ENCODE data around the gene DPY30.

DNA sequence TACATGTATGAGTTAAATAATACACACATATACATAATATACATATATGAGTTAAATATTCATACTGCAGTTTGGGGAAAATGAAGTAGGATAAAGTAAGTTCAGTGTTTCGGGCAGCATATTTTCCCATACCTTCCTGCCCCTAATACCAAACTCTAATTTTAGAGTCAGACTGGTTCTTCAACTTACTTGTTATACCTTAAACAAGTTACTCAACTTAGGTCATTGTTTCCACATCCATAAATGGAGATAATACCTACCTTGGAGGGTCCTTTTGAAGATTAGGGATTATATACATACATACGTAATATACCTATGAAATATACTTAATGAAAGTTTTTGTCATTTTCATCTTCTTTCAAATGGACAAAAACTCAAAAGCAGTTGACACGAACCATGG is 37.2 kb downstream of the DPY30 start:
- TF ChIP-seq CTCF (IDR thresholded peaks at IDR 0.05; ENCODE audit: low read depth, low read length, poor library complexity, severe bottlenecking): no peak
- no peak for TF ChIP-seq EZH2phosphoT487 (IDR thresholded peaks at IDR 0.05; ENCODE audit: borderline replicate concordance, low read length)

All from DOHH2 (cell line).